NCI-H345 (cell line): ENCODE results near the gene GAS7.

Experiments used
- DNase-seq: peaks from one replicate; lab custom pipeline; 2025; lab: John Stamatoyannopoulos, UW

The GAS7 gene

DNA sequence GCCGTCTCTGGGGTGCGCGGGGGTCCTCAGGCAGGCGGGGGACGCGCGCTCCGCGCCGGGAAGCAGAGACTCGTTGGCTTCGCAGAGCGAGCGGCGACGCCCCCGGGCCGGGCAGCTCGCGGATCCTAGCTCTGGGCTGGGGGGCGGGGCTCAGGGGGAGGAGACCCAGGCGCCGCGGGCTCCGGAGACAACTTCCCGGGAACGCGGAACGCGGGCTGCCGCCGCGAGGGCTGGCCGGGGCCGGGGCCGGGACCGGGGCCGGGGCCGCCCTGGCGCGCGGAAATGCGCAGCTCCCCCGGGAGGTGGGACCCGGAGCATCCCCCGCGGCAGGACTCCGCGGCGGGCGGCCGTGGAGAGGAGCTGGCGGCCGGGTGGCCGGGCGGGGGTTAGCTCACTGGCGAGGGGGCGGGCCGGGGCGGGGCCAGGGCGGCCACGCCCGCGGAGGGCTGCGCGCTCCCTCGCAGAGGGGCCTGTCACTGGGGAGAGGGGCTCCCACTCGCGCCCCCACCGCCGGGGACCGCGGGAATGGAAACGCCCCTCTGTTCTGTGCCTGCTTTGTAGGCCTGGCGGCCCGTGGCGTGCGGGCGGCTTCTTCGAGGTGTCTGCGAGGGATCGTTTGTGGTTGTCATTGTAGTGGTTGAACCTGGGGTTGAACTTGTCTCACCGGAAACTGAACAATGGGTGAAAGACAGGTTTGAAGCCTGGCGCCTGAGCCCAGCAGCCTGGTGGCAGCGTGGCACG is at the start of gene GAS7:
GAS7 (minus strand) TSS at position 98 of the 741 bp plus-strand sequence.
- no peak for DNase-seq

DNA sequence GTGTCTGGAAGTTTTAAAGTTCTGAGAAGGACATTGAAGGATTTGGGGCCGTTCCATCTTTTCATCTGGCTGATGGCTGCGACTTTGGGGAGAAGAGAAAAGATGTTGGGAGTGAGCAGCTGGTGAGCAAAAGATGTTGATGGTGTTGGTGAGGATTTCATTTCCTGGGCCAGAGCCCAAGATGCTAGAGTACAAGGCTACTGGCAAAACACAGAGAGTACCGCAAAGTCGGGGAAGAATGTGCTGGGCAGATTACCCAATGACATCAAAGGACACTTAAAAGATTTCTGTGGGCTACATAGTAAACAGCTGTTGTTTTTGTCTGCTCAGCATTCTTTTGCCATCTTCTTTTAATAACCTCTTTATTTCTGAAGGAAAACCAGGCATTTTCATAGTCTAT is 49.4 kb upstream of the GAS7 start:
- DNase-seq: no peak

DNA sequence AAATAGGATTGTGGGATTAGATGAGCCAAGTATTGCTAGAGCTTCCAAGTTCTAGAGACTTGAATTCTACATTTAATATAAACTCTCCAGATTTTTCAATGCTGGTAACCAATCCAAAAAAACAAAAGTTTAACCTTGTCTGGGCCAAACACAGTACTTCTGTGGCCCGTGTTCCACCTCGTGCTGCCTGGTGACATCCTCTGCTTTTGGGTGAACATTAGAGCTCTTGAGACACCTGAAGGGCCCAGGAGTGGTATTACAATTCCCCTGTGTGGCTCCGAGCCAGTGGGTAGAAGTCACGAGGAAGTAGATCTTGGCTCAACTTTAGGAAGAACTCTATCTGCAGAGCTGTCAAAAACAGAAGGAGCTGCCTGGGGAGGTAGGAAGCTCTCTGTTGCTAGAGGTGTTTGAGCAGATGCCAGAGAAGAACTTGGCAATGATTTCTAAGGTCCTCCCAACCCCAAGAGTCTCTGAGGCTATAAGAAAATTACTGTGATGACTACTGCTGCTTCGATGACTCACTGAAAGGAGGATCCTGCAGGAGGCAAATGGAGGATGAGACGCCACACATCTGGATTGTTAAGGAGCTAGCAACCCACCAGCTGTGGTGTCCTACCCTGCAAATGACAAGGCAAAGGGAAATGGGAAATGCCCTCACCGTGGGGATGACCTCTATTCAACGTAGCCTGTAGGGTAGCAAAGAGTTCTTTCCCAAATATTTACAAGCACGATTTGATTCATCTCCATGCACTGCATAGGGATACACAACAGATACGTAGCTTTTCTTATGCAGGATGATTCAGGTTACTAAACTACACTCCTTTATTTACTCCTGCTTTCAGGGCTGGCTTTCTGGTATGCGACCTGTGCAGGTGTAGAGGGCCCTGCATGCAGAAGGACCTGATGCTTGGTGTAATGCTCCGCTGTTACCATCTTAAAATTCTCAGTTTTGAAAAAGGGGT is 45.8 kb upstream of the GAS7 start:
- no peak for DNase-seq

DNA sequence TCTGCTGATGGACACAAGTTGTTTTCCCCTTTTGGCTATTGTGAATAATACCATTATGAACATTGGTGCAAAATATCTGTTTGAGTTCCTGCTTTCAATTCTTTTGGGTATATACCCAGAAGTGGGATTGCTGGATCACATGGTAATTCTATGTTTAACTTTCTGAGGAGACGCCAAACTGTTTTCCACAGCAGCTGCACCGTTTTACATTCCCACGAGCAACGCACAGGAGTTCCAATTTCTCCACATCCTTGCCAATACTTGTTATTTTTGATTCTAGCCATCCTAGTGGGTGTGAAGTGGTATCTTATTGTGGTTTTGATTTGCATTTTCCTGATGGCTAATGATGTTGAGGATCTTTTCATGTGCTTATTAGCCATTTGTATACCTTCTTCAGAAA is 43.4 kb upstream of the GAS7 start:
- no peak for DNase-seq

DNA sequence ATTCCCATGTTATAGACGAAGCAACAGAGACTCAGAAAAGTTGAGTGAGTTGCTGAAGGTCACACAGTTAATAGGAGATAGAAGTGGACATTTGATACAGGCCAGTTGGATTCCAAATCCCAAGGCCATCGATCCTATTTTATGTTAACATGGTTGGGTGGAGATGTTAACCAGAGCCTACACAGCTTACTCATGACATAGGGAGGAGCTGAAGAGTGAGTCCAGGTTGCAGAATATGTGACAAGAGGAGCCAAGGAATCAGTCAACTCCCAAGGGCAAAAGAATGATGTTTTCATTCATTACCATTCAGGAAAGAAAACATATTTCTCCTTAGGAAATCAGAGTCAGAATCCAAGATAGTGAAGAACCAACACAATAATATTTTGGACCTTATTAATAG is 40.3 kb upstream of the GAS7 start:
- DNase-seq: no peak

DNA sequence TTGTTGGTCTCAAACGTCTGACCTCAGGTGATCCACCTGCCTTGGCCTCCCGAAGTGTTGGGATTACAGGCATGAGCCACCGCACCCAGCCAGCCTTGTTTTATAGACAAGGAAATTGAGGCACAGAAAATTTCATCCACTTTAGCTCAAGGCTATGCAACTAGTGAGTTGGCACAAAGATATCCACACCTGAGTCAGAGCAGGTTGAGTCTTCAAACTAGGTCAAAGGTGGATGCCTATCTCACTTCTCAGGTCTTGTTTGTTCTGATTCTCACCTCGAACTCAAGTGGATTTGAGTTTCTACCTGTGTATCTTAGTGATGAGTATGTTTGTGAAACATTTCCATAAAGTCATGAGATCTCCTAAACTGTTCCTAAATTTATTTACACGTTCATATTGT is 35.6 kb upstream of the GAS7 start:
- no peak for DNase-seq

DNA sequence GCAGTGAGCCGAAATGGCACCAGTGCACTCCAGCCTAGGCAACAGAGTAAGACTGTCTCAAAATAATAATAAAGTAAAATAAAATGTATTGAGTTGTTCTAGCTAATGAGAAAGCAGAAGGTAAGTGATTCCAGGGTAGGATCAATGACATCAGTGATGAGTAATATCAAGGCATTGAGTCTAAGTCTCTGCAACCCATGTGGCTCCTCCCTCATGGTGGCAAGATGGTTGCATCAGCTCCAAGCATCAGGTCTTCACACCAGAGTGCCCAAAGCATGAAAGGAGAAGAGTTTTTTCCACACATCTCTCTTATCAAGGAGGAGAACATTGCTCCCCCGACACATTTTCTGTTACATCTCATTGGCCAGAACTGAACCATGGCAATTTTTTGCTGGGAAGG is 34.8 kb upstream of the GAS7 start:
- DNase-seq: no peak

DNA sequence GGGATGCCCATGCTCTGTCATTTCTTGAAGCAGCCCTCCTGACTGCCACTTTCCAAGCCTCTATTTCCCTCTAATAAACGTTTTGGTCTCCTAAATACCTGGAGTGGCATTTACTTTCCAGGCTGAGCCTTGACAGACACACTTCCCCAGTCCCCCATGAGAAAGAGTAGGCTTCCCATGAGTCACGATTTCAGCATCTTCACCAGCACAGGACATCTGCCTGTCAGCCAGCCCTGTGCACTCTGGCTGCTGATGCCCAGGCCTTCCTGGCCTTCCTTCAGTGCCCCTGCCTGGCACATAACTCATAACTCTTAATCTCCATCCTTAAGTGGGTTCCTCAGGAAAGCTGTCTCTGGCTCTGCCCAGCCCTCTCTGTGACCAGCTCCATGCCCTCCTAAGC is 30.8 kb upstream of the GAS7 start:
- DNase-seq: no peak

DNA sequence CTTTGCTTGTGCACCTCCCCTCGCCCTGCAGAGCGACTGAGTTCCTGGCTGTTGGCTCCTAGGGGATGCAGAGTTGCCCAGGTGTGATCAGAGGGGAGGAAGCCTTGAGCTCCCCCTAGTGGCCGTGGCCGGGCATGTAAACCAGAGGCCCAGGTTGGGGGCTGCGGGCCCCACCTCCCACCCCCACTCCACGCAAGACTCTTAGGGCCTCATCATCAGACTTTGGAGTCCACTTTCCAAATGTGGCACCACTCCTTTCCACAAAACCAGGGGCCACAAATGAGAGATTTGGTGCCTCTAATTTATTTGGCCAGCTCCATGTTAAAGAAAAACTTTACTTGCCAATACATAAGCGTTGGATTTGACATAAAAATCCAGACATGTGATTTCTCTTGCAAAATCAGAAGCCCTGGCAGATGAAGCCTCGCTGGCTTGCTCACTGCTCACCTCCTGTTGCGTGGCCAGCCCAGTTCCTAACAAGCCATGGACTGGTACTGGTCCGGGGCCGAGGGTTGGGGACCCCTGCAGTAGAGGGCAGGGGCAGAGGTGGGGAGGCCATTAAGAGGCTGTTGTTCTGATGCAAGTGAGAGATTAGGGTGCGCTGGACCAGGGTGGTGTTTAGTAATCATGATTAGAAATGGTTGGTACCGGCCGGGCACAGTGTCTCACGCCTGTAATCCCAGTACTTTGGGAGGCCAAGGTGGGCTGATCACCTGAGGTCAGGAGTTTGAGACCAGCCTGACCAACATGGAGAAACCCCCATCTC is 28.7 kb upstream of the GAS7 start:
- no peak for DNase-seq

DNA sequence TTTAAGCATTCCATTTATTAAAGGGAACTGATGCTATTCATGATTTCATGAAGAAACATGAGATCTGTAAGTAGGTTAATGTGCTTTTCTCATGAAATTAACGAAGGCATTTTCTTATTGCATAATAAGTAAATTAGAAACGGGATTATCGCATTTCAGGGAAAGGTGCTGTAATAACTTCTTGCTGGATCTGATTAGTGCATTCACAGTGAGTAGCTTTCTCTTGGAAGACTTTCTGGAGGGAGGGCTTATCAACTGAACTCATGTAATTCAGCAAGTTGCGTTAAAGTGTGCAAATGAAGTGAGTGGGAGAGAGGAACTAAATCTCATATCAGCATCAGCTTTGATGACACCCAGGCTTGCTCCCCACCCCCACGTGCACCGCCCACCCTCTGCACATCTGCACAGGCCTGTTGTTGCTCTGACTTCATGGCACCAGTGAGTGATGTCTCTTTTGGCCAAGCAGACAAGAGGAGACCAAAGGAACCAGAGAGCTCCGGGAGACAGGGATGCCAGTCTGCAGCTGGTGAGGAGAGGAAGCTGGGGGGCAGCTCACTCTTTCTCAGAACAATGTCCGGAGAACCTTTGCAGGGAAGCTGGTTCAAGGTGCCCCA is 26.3 kb upstream of the GAS7 start:
- DNase-seq: no peak

DNA sequence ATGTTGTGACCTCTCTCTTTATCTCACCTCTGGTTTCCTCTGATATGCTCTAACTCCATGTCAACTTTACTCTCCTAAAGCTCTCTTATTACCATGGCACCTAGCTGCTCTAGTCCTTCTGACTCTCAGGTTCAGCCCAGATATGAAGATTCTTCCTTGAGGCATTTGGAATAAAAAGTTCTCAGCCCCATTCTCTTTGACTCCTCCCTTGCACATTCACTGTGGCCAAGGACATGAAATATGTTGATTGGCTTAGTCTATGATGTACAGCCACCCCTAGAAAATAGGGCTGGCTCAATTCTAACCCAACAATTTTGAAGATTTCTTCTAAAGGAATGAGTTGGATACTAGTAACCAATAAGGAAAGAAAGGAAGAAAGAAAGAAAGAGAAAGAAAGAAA is 20.8 kb upstream of the GAS7 start:
- DNase-seq: no peak

DNA sequence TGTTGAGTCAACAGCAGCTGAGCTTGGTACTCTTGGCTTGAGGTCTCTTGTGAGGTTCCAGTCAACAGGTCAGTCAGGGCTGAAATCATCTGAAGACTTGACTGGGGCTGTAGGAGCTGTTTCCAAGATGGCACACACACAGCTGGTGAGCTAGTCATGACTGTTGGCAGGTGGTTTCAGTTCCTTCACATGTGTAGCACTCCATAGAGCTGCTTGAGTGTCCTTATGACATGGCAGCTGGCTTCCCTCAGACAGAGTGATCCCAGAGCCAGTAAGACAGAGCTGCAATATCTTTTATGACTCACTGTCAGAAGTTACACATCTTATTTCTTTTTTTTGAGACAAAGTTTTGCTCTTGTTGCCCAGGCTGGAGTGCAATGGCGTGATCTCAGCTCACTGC is 19.5 kb upstream of the GAS7 start:
- DNase-seq: no peak

DNA sequence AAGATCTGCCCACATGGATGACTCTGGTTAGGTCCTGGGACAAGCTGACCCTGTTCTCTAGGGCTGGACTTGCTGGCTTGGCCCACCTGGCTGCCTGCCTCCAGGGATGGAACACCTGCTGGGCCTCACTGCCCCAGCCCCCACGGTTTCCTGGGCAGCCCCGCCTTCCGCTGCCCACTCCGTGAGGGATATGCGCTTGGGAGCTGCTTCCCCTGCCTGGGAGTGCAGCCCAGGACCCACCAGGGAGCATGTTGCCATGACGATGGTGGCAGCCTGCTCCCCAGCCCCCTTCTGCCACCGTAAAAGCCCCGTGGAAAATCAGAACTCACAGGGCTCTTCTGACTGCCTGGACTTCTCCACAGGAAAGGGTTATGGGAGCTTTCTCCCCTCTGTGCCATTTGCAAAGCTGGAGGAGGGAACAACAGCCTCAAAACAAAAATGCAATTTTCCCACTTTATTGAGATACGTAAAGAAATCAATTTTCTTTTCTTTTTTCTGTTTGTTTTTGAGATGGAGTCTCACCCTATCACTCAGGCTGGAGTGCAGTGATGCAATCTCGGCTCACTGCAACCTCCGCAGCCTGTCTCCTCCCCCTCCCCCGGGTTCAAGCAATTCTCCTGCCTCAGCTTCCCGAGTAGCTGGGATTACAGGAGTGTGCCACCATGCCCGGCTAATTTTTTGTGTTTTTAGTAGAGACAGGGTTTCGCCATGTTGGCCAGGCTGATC is 18.0 kb upstream of the GAS7 start:
- DNase-seq: no peak

DNA sequence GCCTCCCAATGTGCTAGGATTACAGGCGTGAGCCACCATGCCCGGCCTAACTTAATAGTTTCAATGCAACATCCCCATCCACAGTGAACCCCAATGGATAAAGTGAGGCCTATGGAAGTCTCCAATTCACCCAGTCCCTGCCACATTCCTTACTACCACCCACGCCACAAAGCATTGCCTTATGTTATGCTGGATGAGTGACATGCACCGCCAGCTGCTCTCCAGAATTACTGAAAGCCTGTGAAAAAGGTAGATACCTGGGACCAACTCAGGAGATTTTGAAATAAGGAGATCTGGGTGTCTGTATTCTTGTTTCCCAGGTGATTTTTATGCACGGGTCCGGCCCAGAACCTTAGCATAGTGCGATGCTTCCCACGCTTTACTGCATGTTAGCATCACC is 16.9 kb upstream of the GAS7 start:
- DNase-seq: no peak

DNA sequence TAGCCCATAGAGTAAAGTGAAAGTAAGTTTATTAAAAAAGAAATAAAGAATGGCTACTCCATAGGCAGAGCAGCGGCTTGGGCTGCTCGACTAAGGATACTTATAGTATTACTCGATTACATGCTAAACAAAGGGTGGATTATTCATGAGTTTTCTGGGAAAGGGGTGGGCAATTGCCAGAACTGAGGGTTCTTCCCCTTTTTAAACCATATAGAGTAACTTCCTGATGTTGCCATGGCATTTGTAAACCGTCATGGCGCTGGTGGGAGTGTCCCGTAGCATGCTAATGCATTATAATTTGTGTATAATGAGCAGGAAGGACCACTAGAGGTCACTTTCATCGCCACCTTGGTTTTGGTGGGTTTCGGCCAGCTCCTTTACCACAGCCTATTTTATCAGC is 13.3 kb upstream of the GAS7 start:
- DNase-seq: no peak

DNA sequence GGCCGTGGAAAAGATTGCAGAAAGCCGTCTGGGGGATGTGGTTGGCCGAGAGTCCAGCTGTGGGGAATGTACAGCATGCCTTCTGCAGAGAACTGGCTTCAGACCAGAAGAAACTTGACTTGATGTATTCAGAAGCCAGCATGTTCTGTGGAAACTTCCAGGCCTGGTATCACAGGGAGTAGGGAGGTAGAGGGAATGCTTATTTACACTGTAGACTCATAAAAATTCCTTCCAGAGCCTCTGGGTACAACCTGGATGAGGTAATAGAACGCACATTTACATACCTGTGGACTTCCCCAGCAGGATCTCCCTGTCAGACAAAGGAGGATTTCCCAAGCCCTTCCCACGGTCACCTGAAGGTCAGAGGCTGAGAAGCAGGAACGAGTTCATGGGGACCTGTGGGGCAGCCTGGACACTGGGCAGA is 11.8 kb upstream of the GAS7 start:
- DNase-seq: no peak

DNA sequence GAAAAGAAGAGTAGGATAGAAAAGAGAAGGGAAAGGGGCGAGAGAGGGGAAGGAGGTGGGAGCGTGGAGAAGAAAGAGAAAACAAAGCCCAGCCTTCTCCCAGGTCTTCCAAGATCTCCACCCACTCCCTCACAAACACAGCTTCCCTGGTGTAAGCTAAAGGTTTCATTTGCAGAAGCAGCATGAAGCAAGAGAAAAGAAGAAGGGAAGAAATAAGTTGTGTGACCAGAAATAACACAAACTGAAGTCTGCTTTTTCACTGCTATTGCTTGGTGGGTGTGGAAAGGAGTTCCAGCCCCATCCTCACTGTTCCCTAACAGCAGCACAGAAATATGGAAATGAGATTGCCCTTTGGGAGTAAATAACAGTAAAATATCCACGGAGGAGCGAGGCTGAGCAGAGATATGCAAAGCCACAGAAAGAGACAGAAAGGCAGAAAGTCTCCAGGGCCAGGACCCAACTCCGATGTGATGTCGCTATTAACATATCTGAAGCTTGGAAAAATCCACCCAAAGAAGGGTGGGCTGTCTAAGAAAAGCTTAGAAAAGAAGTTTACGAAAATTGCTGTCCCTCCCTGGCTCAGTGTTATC is 10.3 kb upstream of the GAS7 start:
- no peak for DNase-seq

DNA sequence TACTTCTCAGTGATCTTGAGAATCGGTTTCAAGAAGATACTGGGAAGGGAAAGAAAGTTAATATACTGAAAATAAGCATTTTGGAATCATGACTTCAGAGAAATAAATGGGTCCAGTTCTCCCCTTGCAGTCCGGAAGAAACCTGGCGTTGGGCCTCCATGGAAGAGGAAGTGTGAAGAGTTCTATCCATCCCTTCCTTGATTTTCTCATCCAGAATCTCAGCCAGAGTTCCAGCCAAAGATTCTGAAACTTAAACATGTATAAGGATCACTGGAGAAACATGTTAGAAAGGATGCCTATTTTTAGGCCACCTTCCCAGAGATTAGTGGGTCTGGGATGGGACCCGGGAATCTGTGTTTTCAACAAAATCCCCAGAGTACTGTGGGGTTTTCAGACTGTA is 8.7 kb upstream of the GAS7 start:
- no peak for DNase-seq

DNA sequence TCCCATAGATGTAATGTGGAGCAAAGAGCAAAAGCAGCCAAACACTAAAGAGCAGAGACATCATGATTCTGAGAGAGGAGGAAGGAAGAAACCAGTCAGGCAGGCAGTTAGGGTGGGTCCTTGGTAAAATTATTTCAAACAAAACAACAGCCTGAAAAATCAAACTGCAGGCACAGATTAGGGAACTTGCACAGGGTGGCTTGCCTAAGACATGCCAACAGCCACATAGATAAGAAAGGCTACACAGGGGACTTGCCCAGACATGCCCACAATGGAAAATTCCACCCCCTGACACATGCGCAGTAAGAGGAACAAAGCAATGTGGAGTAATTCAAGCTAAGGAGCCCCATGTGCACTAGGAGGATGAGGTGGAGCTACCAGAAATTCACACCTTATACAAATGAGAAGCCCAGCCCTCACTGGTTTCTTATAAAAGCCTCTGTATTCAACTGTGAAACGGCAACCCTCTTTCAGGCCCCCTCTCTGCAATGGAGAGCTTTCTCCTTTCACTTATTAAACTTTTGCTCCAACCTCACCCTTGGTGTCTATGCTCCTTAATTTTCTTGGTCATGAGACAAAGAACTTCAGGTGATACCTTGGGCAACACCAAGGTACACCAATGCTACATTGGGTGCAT is 7.3 kb upstream of the GAS7 start:
- no peak for DNase-seq

DNA sequence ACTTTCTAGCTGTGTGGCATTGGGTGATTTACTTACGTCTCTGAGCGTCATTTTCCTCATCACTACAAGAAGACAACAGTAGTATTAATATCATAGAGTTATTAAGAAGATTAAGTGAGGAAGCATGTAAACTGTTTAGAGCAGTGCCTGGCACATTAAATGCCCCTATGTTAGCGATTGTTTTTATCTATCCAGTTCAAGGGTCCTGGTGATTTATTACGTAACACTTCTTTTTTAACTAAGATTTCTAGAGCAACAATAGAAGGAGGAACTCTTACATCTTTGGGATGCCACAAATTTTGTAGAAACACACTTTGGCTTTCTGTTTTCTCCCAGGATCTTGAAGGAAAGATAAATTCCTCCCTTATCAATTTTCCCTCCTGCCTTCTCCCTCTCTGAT is 3.3 kb upstream of the GAS7 start:
- no peak for DNase-seq

DNA sequence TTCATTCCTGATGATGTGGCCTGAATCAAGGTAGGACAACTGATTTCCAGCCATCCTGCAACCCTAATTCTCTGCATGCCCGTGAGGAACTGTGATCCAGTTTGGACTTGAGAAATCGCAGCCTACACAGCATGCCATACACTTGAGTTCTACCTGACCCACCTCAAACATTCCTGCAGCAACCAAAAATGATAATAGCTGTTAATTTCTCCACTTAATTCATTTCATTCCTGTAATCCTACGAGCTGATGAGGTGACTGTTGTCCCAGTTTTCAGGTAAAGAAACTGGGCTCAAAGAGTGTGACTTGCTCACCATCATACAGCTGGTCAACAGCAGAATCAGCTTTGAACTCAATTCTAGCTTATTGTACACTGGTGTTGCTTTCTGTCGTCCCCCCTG is 2.2 kb upstream of the GAS7 start:
- DNase-seq: no peak
